Measurements from ENCODE around the gene CCDC186. TPM values are rescaled to one million over a fixed set of nuclear protein-coding genes. Genes with fewer than 3 reads are reported as not detected.

CCDC186 gene
- total and polyA plus RNA-seq, 3 experiments from 2014 or later, result 11.3 to 24.9 (median 14.0) TPM

DNA sequence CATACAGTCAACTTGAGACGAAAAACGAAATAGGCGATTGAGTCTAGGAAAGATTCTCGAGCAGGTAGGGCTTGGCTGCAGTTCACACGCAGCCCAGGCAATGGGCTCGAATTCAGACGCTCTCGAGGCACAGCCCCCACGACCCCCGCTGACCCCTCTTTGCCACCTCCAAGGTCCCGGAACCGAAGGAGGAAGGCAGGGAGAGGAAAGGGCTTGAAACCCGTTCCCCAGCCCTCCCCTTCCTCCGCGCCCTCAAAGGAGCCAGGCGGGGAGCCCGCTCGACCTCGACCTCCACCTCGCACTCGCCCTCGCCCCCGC, 441 bp downstream of the CCDC186 start:
- H3K4me1 Mint-ChIP-seq, result peaks cover 33 to 60% (median 54%) of the 10 kb centered on the region in 3 donors
- Histone ChIP-seq H3K36me3 (ENCODE audit: insufficient read depth, low read length) (no peaks in the 10 kb centered on the region), H3K4me1 (ENCODE audit: insufficient read depth, low read length) (peaks cover 18% of the 10 kb centered on the region), H3K27ac (ENCODE audit: low read depth, low read length) (peak overlapping the region; percentile 87), H3K4me3 (ENCODE audit: low read length) (peak overlapping the region; percentile 95), H3K9me3 (ENCODE audit: low read length) (no peaks in the 10 kb centered on the region), H3K27me3 (ENCODE audit: insufficient read depth, low read length, poor library complexity, severe bottlenecking) (no peaks in the 10 kb centered on the region)
- H3K9me3 Mint-ChIP-seq, result peaks cover 2 to 4% (median 4%) of the 10 kb centered on the region in 5 donors
- H3K27me3 Mint-ChIP-seq, result peaks cover 0 to 4% of the 10 kb centered on the region in 2 donors
- no peak for DNase-seq
- POLR2A ChIA-PET, result interaction anchor here (0.8 to 0.9 kb wide), 2 partner anchors 212 to 1223 kb away, joined by 5 read pairs; no protein-coding TSS in a partner anchor
- H3K36me3 Mint-ChIP-seq, result peaks cover 2 to 35% (median 10%) of the 10 kb centered on the region in 3 donors
- CTCF ChIA-PET, result interaction anchor here (0.9 to 1.8 kb wide), 4 partner anchors 15 to 648 kb away, joined by 3 to 5 read pairs (median 4); partner anchors contain the start of gene FHIP2A
- peak overlapping the region; percentile 96 to 99 (median 99) for H3K27ac Mint-ChIP-seq
- peak overlapping the region; percentile 89 to 100 (median 93) for H3K4me3 Mint-ChIP-seq

DNA sequence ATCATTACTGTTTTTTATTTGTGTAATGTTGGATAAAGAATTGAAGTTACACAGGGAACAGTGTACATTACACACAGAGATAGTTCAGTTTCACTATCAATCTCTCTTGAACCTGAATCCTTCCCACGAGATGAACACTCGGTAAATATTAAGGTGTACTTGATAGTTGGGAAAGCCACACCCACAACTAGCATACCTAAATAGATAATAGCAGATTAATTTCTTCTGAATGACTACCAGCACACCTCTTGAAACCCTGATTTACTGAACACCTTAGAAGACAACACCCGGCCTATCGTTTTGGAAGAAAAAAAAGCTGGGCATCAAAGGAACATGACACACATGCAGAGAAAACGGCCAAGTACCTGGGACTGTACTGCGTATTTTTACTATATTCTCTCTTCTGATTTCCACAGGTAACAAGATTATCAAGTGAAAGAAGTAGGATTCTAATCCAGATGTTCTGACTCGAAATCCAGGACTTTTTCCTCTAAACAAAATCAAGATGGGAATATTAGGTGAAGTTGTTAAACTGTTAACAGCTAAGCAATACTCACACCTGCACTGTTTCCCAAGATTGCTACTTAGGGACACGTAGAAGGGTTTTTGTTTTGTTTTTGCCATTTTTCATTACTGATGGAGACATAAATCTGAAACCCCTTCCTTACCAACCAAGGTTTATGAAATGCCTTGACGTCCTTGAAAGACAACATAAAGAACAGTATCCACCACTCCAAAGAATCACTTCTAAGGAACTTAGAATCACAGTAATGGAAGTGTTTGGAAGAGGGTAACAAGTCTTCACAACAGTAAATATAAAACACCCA, 1.0 kb downstream of the CCDC186 start:
- DNase-seq, result peak in 1 of 5 donors; percentile 16
- peaks cover 2 to 8% (median 7%) of the 10 kb centered on the region in 5 donors for H3K9me3 Mint-ChIP-seq
- Histone ChIP-seq H3K9me3 (ENCODE audit: low read length) (no peaks in the 10 kb centered on the region), H3K4me1 (ENCODE audit: insufficient read depth, low read length) (peaks cover 18% of the 10 kb centered on the region), H3K27ac (ENCODE audit: low read depth, low read length) (peak overlapping the region; percentile 87), H3K4me3 (ENCODE audit: low read length) (peak overlapping the region; percentile 95), H3K36me3 (ENCODE audit: insufficient read depth, low read length) (no peaks in the 10 kb centered on the region), H3K27me3 (ENCODE audit: insufficient read depth, low read length, poor library complexity, severe bottlenecking) (no peaks in the 10 kb centered on the region)
- POLR2A ChIA-PET, result no interaction called here
- peaks cover 37 to 65% (median 59%) of the 10 kb centered on the region in 3 donors for H3K4me1 Mint-ChIP-seq
- peak overlapping the region; percentile 96 to 99 (median 99) for H3K27ac Mint-ChIP-seq
- H3K27me3 Mint-ChIP-seq, result peaks cover 0 to 4% of the 10 kb centered on the region in 2 donors
- H3K4me3 Mint-ChIP-seq, result peak overlapping the region; percentile 89 to 100 (median 93)
- CTCF ChIA-PET, result interaction anchor here (1.8 kb wide), 1 partner anchor 131 kb away, joined by 5 read pairs; no protein-coding TSS in a partner anchor
- H3K36me3 Mint-ChIP-seq, result peaks cover 5 to 39% (median 14%) of the 10 kb centered on the region in 3 donors

DNA sequence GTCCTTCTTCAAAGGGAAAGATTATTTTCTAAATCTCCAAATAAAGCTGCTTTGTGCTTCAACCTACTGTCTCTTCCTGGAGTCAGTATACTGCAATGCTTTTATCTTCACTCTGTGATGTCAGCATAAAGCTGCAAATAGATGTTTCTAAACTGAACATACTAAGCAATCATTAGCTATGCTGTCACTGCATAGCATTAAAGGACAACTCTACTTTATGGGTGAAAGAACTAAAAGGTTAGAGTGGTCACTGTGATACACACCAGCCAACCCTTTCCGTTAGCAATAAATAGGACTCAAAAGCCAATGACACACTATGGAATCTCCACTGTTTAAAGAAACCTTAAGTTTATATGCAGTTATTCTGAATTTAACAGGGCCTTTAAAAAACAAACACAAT, 1.8 kb downstream of the CCDC186 start:
- Histone ChIP-seq H3K9me3 (ENCODE audit: low read length) (no peaks in the 10 kb centered on the region), H3K4me1 (ENCODE audit: insufficient read depth, low read length) (peaks cover 18% of the 10 kb centered on the region), H3K36me3 (ENCODE audit: insufficient read depth, low read length) (no peaks in the 10 kb centered on the region), H3K27ac (ENCODE audit: low read depth, low read length) (no peak overlapping the region), H3K4me3 (ENCODE audit: low read length) (no peak overlapping the region), H3K27me3 (ENCODE audit: insufficient read depth, low read length, poor library complexity, severe bottlenecking) (no peaks in the 10 kb centered on the region)
- POLR2A ChIA-PET, result no interaction called here
- Mint-ChIP-seq H3K4me3 (peak overlapping the region; percentile 89 to 100 (median 93)), H3K4me1 (peaks cover 40 to 68% (median 63%) of the 10 kb centered on the region in 3 donors), H3K27ac (peak overlapping the region in 7 of 8 donors; percentile 96 to 99 (median 99)), H3K27me3 (peaks cover 0 to under 1% of the 10 kb centered on the region in 2 donors), H3K9me3 (peaks cover 2 to 8% (median 7%) of the 10 kb centered on the region in 5 donors), H3K36me3 (peaks cover 8 to 42% (median 17%) of the 10 kb centered on the region in 3 donors)
- DNase-seq, result no peak
- CTCF ChIA-PET, result no interaction called here

DNA sequence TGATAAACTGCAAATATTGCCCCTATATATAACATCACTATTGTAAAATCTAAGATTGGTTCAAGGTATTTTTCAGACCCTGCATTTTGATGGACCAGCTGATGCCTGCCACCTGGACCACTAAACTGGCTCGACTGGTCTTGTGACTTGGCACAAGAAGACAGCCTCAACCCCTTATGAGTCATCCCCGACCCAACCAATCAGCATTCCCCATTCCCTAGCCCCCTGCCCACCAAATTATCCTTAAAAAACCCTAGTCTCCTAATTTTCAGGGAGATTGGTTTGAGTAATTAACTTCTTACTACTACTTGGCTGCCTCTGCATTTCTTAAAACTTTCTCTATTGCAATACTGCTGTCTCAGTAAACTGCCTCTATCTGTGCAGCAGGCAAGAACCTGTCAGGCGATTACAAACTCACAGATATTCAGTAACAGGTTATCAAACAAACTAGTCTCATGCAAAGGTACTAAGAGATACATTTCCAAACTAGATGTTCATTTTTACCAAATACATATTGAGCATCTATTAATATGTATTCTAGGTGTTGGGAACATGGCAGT, 5.5 kb downstream of the CCDC186 start:
- CTCF ChIA-PET, result interaction anchor here (1.0 kb wide), 1 partner anchor 10 kb away, joined by 3 read pairs; no protein-coding TSS in a partner anchor

DNA sequence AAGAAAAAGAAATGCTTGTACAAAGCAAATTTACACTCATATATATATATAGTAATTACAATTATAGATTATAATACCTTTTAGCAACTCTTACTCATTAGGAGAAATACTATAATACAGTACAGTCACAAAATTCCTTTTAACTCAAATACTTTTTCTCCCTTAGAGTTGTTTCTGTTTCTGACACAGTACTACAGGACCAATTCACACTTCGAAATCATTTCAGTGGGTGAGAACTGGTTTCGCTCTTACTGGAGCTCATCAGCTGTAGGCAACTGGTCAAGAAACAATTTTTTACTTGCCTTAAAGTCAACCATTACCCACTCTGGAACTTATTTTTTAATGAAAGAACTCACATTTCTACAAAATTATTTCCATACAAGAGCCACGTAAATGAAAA, 6.0 kb downstream of the CCDC186 start:
- H3K4me1 Mint-ChIP-seq, result peaks cover 54 to 78% (median 75%) of the 10 kb centered on the region in 3 donors
- Histone ChIP-seq H3K27ac (ENCODE audit: low read depth, low read length) (no peak overlapping the region), H3K36me3 (ENCODE audit: insufficient read depth, low read length) (no peaks in the 10 kb centered on the region), H3K4me3 (ENCODE audit: low read length) (no peak overlapping the region), H3K9me3 (ENCODE audit: low read length) (no peaks in the 10 kb centered on the region), H3K4me1 (ENCODE audit: insufficient read depth, low read length) (peaks cover 22% of the 10 kb centered on the region), H3K27me3 (ENCODE audit: insufficient read depth, low read length, poor library complexity, severe bottlenecking) (no peaks in the 10 kb centered on the region)
- H3K4me3 Mint-ChIP-seq, result peak overlapping the region in 3 of 7 donors; percentile 4 to 60 (median 20)
- no peak for DNase-seq
- H3K27me3 Mint-ChIP-seq, result no peaks in the 10 kb centered on the region
- peak overlapping the region in 2 of 8 donors; percentile 6 to 64 for H3K27ac Mint-ChIP-seq
- peaks cover 2 to 8% (median 7%) of the 10 kb centered on the region in 5 donors for H3K9me3 Mint-ChIP-seq
- CTCF ChIA-PET, result interaction anchor here (1.0 kb wide), 1 partner anchor 9 kb away, joined by 3 read pairs; no protein-coding TSS in a partner anchor
- H3K36me3 Mint-ChIP-seq, result peaks cover 17 to 52% (median 27%) of the 10 kb centered on the region in 3 donors
- POLR2A ChIA-PET, result interaction anchor here (0.6 kb wide), 1 partner anchor 122 kb away, joined by 5 read pairs; no protein-coding TSS in a partner anchor

More for the DNA sequence above, 5.5 kb downstream of the CCDC186 start:
- Histone ChIP-seq H3K27ac (ENCODE audit: low read depth, low read length) (no peak overlapping the region), H3K9me3 (ENCODE audit: low read length) (no peaks in the 10 kb centered on the region), H3K27me3 (ENCODE audit: insufficient read depth, low read length, poor library complexity, severe bottlenecking) (no peaks in the 10 kb centered on the region), H3K36me3 (ENCODE audit: insufficient read depth, low read length) (no peaks in the 10 kb centered on the region), H3K4me1 (ENCODE audit: insufficient read depth, low read length) (peaks cover 21% of the 10 kb centered on the region), H3K4me3 (ENCODE audit: low read length) (no peak overlapping the region)
- H3K4me1 Mint-ChIP-seq, result peaks cover 53 to 77% (median 75%) of the 10 kb centered on the region in 3 donors
- peak overlapping the region in 6 of 8 donors; percentile 6 to 82 (median 44) for H3K27ac Mint-ChIP-seq
- H3K27me3 Mint-ChIP-seq, result no peaks in the 10 kb centered on the region
- H3K4me3 Mint-ChIP-seq, result peak overlapping the region in 3 of 7 donors; percentile 4 to 60 (median 20)
- DNase-seq, result no peak
- POLR2A ChIA-PET, result no interaction called here
- H3K9me3 Mint-ChIP-seq, result peaks cover 2 to 8% (median 7%) of the 10 kb centered on the region in 5 donors
- peaks cover 17 to 50% (median 22%) of the 10 kb centered on the region in 3 donors for H3K36me3 Mint-ChIP-seq

DNA sequence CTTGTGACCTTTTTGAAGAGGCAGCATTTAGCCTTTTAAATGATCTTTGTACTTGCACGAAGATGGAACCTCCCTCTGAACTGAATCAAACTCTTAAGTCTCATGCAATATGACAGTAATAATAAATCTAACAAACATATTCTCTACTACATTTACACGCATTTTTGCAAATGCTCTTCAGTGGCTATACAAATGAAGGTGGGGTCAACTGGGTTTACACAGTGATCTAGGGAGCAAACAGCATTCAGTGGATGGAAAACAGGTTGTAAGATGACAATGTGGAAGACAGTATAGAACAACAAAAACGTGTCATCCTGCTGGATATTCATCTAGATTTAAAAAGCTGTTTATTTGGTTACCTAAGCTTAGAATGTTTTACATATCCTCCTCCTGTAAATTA, 7.5 kb downstream of the CCDC186 start:
- Mint-ChIP-seq H3K4me1 (peaks cover 50 to 75% (median 71%) of the 10 kb centered on the region in 3 donors), H3K27ac (peak overlapping the region in 1 of 8 donors; percentile 13), H3K4me3 (no peak overlapping the region), H3K27me3 (no peaks in the 10 kb centered on the region), H3K9me3 (peaks cover 2 to 8% (median 7%) of the 10 kb centered on the region in 5 donors), H3K36me3 (peaks cover 21 to 62% (median 36%) of the 10 kb centered on the region in 3 donors)
- Histone ChIP-seq H3K27ac (ENCODE audit: low read depth, low read length) (no peak overlapping the region), H3K4me1 (ENCODE audit: insufficient read depth, low read length) (peaks cover 8% of the 10 kb centered on the region), H3K27me3 (ENCODE audit: insufficient read depth, low read length, poor library complexity, severe bottlenecking) (no peaks in the 10 kb centered on the region), H3K4me3 (ENCODE audit: low read length) (no peak overlapping the region), H3K9me3 (ENCODE audit: low read length) (no peaks in the 10 kb centered on the region), H3K36me3 (ENCODE audit: insufficient read depth, low read length) (no peaks in the 10 kb centered on the region)
- POLR2A ChIA-PET, result interaction anchor here (0.6 kb wide), 1 partner anchor 477 kb away, joined by 7 read pairs; no protein-coding TSS in a partner anchor
- CTCF ChIA-PET, result no interaction called here
- no peak for DNase-seq

DNA sequence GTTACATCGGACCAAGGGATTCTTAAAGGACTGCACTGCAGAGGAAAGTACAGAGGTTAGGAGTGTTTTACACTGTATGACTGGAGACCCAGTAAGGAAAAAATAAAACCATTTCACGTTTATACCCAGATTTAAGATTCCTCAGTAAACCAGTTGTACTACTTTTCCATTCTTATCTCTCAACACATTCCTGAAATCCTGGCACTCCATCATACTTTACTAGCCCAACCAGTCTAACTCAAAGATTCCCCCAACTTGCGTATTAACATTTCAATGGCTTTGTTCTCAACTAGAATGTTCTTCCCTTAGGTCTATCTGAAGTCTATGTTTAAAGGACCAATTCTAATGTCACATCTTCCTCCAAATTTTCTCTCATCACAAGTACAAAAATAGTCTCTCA, 8.0 kb downstream of the CCDC186 start:
- ChIA-PET POLR2A (no interaction called here), CTCF (no interaction called here)
- peaks cover 54 to 75% (median 74%) of the 10 kb centered on the region in 3 donors for H3K4me1 Mint-ChIP-seq
- DNase-seq, result no peak
- Histone ChIP-seq H3K36me3 (ENCODE audit: insufficient read depth, low read length) (no peaks in the 10 kb centered on the region), H3K4me3 (ENCODE audit: low read length) (no peak overlapping the region), H3K27me3 (ENCODE audit: insufficient read depth, low read length, poor library complexity, severe bottlenecking) (no peaks in the 10 kb centered on the region), H3K27ac (ENCODE audit: low read depth, low read length) (no peak overlapping the region), H3K4me1 (ENCODE audit: insufficient read depth, low read length) (peaks cover 7% of the 10 kb centered on the region), H3K9me3 (ENCODE audit: low read length) (no peaks in the 10 kb centered on the region)
- peak overlapping the region in 3 of 8 donors; percentile 11 to 76 (median 67) for H3K27ac Mint-ChIP-seq
- no peak overlapping the region for H3K4me3 Mint-ChIP-seq
- H3K36me3 Mint-ChIP-seq, result peaks cover 23 to 65% (median 36%) of the 10 kb centered on the region in 3 donors
- H3K27me3 Mint-ChIP-seq, result no peaks in the 10 kb centered on the region
- peaks cover 2 to 8% (median 7%) of the 10 kb centered on the region in 5 donors for H3K9me3 Mint-ChIP-seq

Measured in CD8-positive, alpha-beta memory T cell (primary cell).